SK-N-DZ (cell line): ENCODE data around the gene CALY.

Source experiments
- DNase-seq: peaks from one replicate; pipeline ENCODE4 v3.0.0-alpha.2; 2015; ENCODE audit warnings: low spot score

Gene CALY

DNA sequence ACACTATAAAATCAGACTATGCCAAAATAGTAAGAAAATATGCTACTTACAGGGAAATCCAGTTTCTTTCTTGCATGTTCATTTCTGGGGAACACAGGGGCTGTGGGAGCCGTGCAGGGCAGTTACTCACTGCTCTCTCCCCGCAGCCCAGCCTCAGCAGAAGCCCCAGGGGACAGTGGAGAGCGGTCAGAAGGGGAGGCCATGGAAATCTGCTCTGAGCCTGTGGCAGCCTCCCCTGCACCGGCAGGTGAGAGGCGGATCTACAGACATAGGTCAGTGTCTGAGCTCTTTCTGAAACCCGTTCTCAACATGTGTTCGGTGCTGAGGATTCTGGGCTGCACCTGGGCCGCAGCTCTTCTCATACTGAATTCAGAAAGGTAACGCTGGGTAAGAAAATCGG, 25.1 kb downstream of the CALY start:
- no peak for DNase-seq

GRCh38 chr10:133310789-133311188, 25.9 kb downstream of the CALY start:
- no peak for DNase-seq

GRCh38 chr10:133310399-133310755, 26.3 kb downstream of the CALY start:
- DNase-seq: no peak

DNA sequence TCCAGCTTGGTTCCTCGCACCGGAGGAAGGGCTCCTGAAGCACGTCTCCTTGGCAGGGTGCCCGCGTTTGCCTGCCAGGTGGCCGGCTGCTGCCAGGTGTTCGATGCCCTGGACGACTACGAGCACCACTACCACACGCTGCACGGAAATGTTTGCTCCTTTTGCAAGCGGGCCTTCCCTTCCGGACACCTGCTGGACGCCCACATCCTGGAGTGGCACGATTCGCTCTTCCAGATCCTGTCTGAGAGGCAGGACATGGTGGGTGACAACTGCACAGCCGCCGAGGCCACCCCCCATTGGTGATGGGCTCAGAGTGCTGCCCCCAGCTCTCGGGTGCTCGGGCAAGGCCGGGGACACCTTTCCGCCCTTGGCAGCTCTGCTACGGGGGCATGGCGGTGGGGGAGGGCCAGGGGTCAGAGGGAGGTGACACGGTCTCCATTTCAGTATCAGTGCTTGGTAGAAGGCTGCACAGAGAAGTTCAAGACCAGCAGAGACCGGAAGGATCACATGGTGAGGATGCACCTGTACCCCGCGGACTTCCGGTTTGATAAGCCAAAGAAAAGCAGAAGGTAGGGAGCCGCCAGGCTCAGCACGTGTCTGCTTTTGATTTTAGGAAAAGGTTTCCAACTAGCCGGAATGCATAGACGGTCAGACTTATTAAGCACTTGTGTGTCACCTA, 26.8 kb downstream of the CALY start:
- DNase-seq: no peak

DNA sequence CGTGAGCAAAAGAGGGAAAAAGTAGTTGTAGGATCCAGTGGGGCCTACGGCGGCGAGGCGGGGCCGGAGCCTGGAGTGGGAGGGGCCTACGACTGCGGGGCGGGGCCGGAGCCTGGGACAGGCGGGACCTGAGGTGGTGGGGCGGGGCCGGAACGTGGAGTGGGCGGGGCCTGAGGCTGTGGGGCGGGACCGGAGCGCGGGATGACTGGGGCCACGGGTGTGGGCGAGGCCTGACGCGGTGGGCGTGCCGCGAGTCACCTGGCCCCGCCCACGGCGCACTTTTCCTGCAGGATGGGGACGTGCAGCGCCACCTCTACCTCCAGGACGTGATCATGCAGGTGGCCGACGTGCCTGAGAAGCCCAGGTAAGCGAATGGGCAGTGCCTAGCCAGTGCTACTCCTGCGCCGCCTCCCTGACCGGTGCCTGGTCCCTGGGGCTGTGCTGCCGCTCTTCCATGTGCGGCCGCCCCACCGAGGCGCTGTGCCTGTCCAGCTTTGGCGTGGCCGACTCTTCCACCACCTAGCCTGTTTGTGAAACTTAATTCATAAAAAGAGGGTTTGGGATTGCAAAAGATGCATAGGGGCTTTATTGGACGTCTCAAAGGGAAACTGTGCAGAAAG, 27.5 kb downstream of the CALY start:
- peak; percentile 83 for DNase-seq

DNA sequence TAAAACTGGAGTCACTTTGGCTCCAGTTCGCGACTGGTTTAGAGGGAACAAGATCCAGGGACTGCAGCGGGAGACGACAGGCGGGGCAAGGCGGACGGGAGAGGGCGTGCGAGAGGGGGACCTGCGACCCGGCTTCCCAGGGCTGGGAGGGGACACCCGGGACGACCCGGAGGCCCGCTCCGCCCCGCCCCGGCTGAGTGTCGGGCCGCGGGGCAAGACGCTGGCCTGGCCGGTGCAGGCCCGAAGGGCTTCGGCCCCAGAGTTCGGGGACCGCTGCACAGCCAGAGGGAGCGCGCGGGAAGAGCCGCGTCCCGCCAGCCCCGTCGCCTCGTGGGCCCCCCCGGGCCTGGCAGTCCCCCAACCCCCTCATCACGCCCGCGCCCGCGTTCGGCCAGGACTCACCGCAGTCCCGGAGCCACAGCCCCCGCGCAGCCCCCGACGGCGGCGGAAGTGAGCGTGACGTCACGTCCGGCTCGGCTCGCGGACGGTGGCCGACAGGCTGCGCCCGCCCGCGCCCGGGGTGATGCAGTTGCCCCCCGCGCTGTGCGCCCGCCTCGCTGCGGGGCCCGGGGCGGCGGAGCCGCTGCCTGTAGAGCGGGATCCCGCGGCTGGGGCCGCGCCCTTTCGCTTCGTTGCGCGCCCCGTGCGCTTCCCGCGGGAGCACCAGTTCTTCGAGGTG, 28.1 kb downstream of the CALY start, which contains the start of the genes TUBGCP2 and ZNF511:
TSS of gene TUBGCP2 (minus strand) at position 452 of the 679 bp plus-strand sequence. CDS start 5,931 bp downstream, outside the sequence.
TSS of gene ZNF511 (plus strand) at position 494 of the 679 bp plus-strand sequence. CDS start at position 524, 30 bp downstream.
- peak; percentile 81 for DNase-seq

GRCh38 chr10:133307776-133308420, 28.8 kb downstream of the CALY start:
- DNase-seq: peak; percentile 73

- no peak for DNase-seq
These were observed 29.7 kb downstream of the CALY start for GRCh38 chr10:133306941-133307379.

- no peak for DNase-seq
These were observed 30.6 kb downstream of the CALY start for GRCh38 chr10:133306097-133306476.

DNA sequence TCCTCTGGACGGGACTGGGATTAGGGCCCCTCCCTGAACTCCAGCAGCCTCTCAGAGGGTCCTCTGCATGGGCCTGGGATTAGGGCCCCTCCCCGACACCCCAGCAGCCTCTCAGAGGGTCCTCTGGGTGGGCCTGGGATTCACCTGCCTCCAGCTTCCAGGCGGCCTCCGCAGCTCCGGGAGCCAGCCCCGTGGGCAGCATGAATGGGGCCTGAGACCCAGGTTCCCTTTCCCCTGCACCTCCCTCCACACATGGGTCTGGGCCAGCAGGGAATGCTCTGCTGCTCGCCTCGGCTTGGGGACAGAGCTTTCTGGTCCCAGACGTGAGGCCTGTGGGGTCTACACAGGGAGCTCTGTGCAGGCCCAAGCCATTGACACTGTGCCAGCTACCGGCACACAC, 33.5 kb downstream of the CALY start:
- no peak for DNase-seq

GRCh38 chr10:133302230-133302629, 34.5 kb downstream of the CALY start:
- no peak for DNase-seq

DNA sequence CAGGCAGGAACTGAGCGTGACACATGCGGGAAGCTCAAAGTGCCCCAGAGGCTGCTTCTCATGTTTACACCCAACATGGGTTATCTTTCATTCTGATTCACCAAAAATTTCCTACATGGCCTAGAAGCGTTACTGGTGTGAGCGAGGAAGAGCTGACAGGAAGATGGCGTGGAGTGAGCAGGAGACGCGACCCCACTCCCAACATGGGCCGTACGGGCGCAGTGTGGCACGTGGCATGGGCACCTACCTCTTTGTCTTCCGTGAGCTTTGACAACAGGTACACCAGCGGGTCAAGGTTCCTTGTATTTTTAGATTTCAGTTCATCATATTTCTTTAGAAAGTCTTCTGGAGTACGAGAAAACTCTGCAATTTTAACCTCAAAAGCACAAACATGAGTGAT, 37.0 kb downstream of the CALY start:
- no peak for DNase-seq

GRCh38 chr10:133299224-133299623, 37.5 kb downstream of the CALY start:
- DNase-seq: no peak

DNA sequence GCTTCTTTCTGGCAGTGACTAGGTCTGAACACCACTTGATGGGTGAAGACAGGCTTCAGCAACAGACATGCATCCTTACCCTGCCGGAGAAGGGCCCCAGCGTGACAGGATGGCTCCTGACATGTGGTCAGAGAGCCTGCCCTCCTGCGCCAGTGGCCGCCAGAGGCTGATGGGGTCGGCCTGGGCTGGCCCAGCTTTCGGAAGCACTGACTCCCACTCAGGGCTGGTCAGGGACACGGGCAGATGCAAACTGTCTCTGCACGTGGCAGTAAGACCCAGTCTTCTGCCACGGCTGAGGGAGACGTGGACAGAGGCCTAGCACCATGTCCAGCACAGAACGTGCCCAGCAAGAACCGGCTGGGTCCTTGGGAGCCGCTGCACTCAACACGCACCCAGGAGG, 38.2 kb downstream of the CALY start:
- no peak for DNase-seq

GRCh38 chr10:133297504-133297903, 39.2 kb downstream of the CALY start:
- DNase-seq: no peak

DNA sequence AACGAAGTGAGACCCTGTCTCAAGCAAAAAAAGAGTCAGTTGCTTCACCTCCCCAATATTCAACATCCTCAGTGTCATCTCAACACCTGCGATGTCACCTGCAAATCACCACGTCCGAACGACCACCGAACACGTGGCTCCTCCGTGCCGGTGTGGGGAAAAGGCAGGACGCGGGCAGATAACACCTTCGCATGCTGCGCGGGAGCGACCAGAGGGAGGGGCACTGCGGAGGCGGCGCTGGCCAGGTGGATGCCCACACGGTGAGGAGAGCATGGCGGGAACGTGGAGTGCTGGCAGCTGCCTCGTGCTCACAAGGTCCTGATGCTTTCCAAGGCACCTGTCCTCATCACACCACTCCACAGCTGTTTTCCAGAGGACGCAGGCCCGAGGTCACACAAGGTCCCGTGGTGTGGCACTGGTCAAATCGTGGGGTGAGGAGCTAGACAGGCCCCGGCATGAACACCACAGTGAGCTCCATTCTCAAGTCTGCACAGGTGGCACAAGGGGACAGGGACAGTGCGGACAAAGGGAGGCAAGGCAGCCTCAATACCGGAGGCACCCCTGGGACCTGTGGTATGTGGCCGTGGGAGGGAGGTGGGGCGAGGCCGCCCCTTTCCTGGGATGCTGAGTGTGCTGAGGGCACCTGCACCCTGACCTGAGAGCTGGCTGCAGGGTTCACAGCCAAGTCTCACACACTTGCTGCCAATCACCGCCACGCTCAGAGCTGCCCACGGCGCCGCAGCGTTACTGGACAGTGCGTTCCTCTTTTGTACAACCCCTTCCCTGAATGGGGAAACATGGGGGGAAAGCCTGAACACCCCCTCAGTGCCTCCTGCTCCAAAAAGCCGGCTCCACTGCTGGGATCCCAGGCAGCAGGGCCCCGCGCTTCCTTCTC, 41.0 kb downstream of the CALY start:
- DNase-seq: no peak

GRCh38 chr10:133294189-133294588, 42.5 kb downstream of the CALY start:
- no peak for DNase-seq

DNA sequence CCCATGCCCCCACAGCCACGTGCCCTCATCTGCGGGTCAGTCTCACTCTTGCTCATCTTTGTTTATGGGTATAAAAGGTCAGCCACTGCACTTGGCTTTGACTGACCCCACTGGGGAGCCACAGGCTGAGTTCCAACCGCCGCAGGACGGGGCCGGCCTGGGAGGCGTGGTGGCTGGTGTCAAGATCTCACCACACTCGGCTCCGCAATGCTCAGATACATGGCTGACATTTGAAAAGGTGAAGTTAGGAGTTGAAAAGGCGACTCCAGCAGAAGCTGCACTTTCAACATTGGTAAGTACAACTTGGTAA, 42.9 kb downstream of the CALY start:
- DNase-seq: no peak

GRCh38 chr10:133292919-133293809, 43.5 kb downstream of the CALY start:
- DNase-seq: no peak

- no peak for DNase-seq
These were observed 46.9 kb downstream of the CALY start for GRCh38 chr10:133289761-133290160.
